Measurements from ENCODE around the gene CTRL.

The CTRL gene

GRCh38 chr16:67942510-67943255 is 11.0 kb upstream of the CTRL start:
- no peak for TF ChIP-seq ZNF70 (CRISPR knock-in tag; IDR thresholded peaks at IDR 0.05)
- no peak for TF ChIP-seq CSDC2 (CRISPR knock-in tag; IDR thresholded peaks at IDR 0.05)
- TF ChIP-seq POU6F1 (CRISPR knock-in tag; IDR thresholded peaks at IDR 0.05; ENCODE audit: borderline replicate concordance, low read depth), result no peak
- no peak for TF ChIP-seq ZFP3 (CRISPR knock-in tag; IDR thresholded peaks at IDR 0.05)
- TF ChIP-seq TCF4 (CRISPR knock-in tag; IDR thresholded peaks at IDR 0.05; ENCODE audit: borderline replicate concordance), result no peak
- no peak for TF ChIP-seq TOX (CRISPR knock-in tag; IDR thresholded peaks at IDR 0.05; ENCODE audit: borderline replicate concordance)
- no peak for TF ChIP-seq PPARA (CRISPR knock-in tag; IDR thresholded peaks at IDR 0.05; ENCODE audit: borderline replicate concordance)
- no peak for TF ChIP-seq ZFP30 (CRISPR knock-in tag; IDR thresholded peaks at IDR 0.05)
- no peak for TF ChIP-seq OSR1 (CRISPR knock-in tag; IDR thresholded peaks at IDR 0.05)
- TF ChIP-seq BACH2 (CRISPR knock-in tag; IDR thresholded peaks at IDR 0.05; ENCODE audit: borderline replicate concordance), result no peak
- no peak for TF ChIP-seq ARNTL (CRISPR knock-in tag; IDR thresholded peaks at IDR 0.05; ENCODE audit: borderline replicate concordance, low read depth)
- no peak for TF ChIP-seq TSHZ2 (CRISPR knock-in tag; IDR thresholded peaks at IDR 0.05)
- no peak for TF ChIP-seq ZNF8 (CRISPR knock-in tag; IDR thresholded peaks at IDR 0.05)
- no peak for TF ChIP-seq ESRRG (CRISPR knock-in tag; IDR thresholded peaks at IDR 0.05)
- TF ChIP-seq GLIS3 (CRISPR knock-in tag; IDR thresholded peaks at IDR 0.05), result no peak
- no peak for TF ChIP-seq PATZ1 (CRISPR knock-in tag; IDR thresholded peaks at IDR 0.05; ENCODE audit: borderline replicate concordance)
- ATAC-seq, result no peak; the same call in 2 of the 3 replicates

- TF ChIP-seq TCF4 (CRISPR knock-in tag; IDR thresholded peaks at IDR 0.05; ENCODE audit: borderline replicate concordance), result no peak
- TF ChIP-seq GLIS3 (CRISPR knock-in tag; IDR thresholded peaks at IDR 0.05), result no peak
- no peak for TF ChIP-seq CSDC2 (CRISPR knock-in tag; IDR thresholded peaks at IDR 0.05)
- TF ChIP-seq RARB (CRISPR knock-in tag; IDR thresholded peaks at IDR 0.05), result no peak
- TF ChIP-seq CREB5 (CRISPR knock-in tag; IDR thresholded peaks at IDR 0.05; ENCODE audit: low read depth), result no peak
- no peak for TF ChIP-seq POU6F1 (CRISPR knock-in tag; IDR thresholded peaks at IDR 0.05; ENCODE audit: borderline replicate concordance, low read depth)
- no peak for TF ChIP-seq ISL1 (CRISPR knock-in tag; IDR thresholded peaks at IDR 0.05)
- TF ChIP-seq ZNF8 (CRISPR knock-in tag; IDR thresholded peaks at IDR 0.05), result no peak
- no peak for TF ChIP-seq PPARA (CRISPR knock-in tag; IDR thresholded peaks at IDR 0.05; ENCODE audit: borderline replicate concordance)
- no peak for TF ChIP-seq OSR1 (CRISPR knock-in tag; IDR thresholded peaks at IDR 0.05)
- TF ChIP-seq ZFP30 (CRISPR knock-in tag; IDR thresholded peaks at IDR 0.05), result no peak
- no peak for TF ChIP-seq SNAI2 (CRISPR knock-in tag; IDR thresholded peaks at IDR 0.05)
- no peak for TF ChIP-seq ARNTL (CRISPR knock-in tag; IDR thresholded peaks at IDR 0.05; ENCODE audit: borderline replicate concordance, low read depth)
- TF ChIP-seq TSHZ2 (CRISPR knock-in tag; IDR thresholded peaks at IDR 0.05), result no peak
- no peak for TF ChIP-seq PATZ1 (CRISPR knock-in tag; IDR thresholded peaks at IDR 0.05; ENCODE audit: borderline replicate concordance)
- TF ChIP-seq ZNF565 (CRISPR knock-in tag; conservative IDR thresholded peaks at IDR 0.05; ENCODE audit: low read depth), result no peak
- ATAC-seq, result peak; percentile 73
These were observed 10.5 kb upstream of the CTRL start for GRCh38 chr16:67942200-67942509.

Measured in SK-N-SH treated with all-trans-retinoic acid at 6 μM for 48 hours (cell line).